Daoy (cell line): ENCODE data around the gene GPS1. TPM values are rescaled to one million over a fixed set of nuclear protein-coding genes. Genes with fewer than 3 reads are reported as not detected.

Experiments
- DNase-seq: peaks from one replicate; pipeline ENCODE4 v3.0.0-alpha.2; 2015; ENCODE audit warnings: low read depth
- total RNA-seq: library from RNA; depleted of rRNA; stranded (reverse); fragments of >200 nt; shearing (Covaris generic); gene quantifications from 2 replicates; pipeline ENCODE4 v1.2.3, GENCODE V29; 2014

GPS1 gene
- total RNA-seq, 1 experiment from 2014 or later = 190 TPM

GRCh38 chr17:82058855-82059249, 7.2 kb downstream of the GPS1 start:
- peak; percentile 7 for DNase-seq

GRCh38 chr17:82059272-82060000, 7.7 kb downstream of the GPS1 start:
- peak; percentile 8 for DNase-seq

- DNase-seq = peak; percentile 4
Observed at GRCh38 chr17:82060001-82060380, 8.3 kb downstream of the GPS1 start.

- DNase-seq = peak; percentile 3
Observed at GRCh38 chr17:82060614-82061013, 8.9 kb downstream of the GPS1 start.

GRCh38 chr17:82061047-82061925, 9.6 kb downstream of the GPS1 start:
- no peak for DNase-seq

GRCh38 chr17:82062076-82062983, 10.6 kb downstream of the GPS1 start:
- DNase-seq = no peak

- DNase-seq = no peak
Observed at GRCh38 chr17:82062984-82063368, 11.3 kb downstream of the GPS1 start.

GRCh38 chr17:82063424-82064415, 12.0 kb downstream of the GPS1 start:
- DNase-seq = no peak

- no peak for DNase-seq
Observed at GRCh38 chr17:82064433-82065192, 12.9 kb downstream of the GPS1 start.

GRCh38 chr17:82065193-82065637, 13.5 kb downstream of the GPS1 start:
- DNase-seq = no peak

GRCh38 chr17:82065638-82066303, 14.1 kb downstream of the GPS1 start, which contains the start of gene DUS1L:
Gene DUS1L (minus strand): TSS chr17:82065804. CDS start chr17:82065059, 745 bp downstream.
- DNase-seq = peak; percentile 61

GRCh38 chr17:82070611-82071010, 18.9 kb downstream of the GPS1 start:
- no peak for DNase-seq

- DNase-seq = no peak
Observed at GRCh38 chr17:82072827-82073226, 21.1 kb downstream of the GPS1 start.

GRCh38 chr17:82073446-82073845, 21.7 kb downstream of the GPS1 start:
- DNase-seq = no peak

- no peak for DNase-seq
Observed at GRCh38 chr17:82076018-82076784, 24.5 kb downstream of the GPS1 start.

GRCh38 chr17:82076785-82077591, 25.3 kb downstream of the GPS1 start:
- DNase-seq = no peak

GRCh38 chr17:82077617-82078358, 26.1 kb downstream of the GPS1 start:
- DNase-seq = no peak
